H9 (cell line): ENCODE data around the gene KRT31. TPM values are rescaled to one million over a fixed set of nuclear protein-coding genes. Genes with fewer than 3 reads are reported as not detected.

ENCODE experiments used
- DNase-seq: peaks from one replicate; pipeline ENCODE4 v3.0.0-alpha.2; 2017
- H2AFZ ChIP-seq: one replicate; pipeline ENCODE4 v1.6.1; 2013; ENCODE audit warnings: mild to moderate bottlenecking, low read length, control low read depth, moderate library complexity
- H2AK5ac ChIP-seq: 2 replicates; pipeline ENCODE4 v1.6.1; 2013; ENCODE audit warnings: low read length, control low read depth, mixed read lengths; ENCODE audit not compliant: insufficient read length
- H2BK120ac ChIP-seq: one replicate; pipeline ENCODE4 v1.6.1; 2013; ENCODE audit warnings: low read depth, mild to moderate bottlenecking, low read length, control low read depth, inconsistent platforms; ENCODE audit not compliant: poor library complexity, severe bottlenecking
- H2BK12ac ChIP-seq: 2 replicates; pipeline ENCODE4 v1.6.1; 2013; ENCODE audit warnings: low read length, control low read depth, mixed read lengths, low read depth; ENCODE audit not compliant: insufficient read length
- H2BK15ac ChIP-seq: 2 replicates; pipeline ENCODE4 v1.6.1; 2013; ENCODE audit warnings: low read depth, low read length, control low read depth
- H2BK20ac ChIP-seq: one replicate; pipeline ENCODE4 v1.6.1; 2013; ENCODE audit warnings: low read depth, mild to moderate bottlenecking, low read length, control low read depth, inconsistent platforms; ENCODE audit not compliant: poor library complexity, severe bottlenecking
- H2BK5ac ChIP-seq: 2 replicates; pipeline ENCODE4 v1.6.1; 2013; ENCODE audit warnings: low read length, control low read depth, mixed read lengths; ENCODE audit not compliant: insufficient read length
- H3K14ac ChIP-seq: 2 replicates; pipeline ENCODE4 v1.6.1; 2013; ENCODE audit warnings: low read length, control low read depth; ENCODE audit not compliant: insufficient read depth
- H3K18ac ChIP-seq: 2 replicates; pipeline ENCODE4 v1.6.1; 2013; ENCODE audit warnings: low read depth, mild to moderate bottlenecking, mixed read lengths, low read length, control low read depth; ENCODE audit not compliant: insufficient read length
- H3K23ac ChIP-seq: 2 replicates; pipeline ENCODE4 v1.6.1; 2013; ENCODE audit warnings: low read length, control low read depth, mixed read lengths, low read depth; ENCODE audit not compliant: insufficient read length
- H3K23me2 ChIP-seq: 2 replicates; pipeline ENCODE4 v1.6.1; 2013; ENCODE audit warnings: low read depth, mild to moderate bottlenecking, mixed read lengths, low read length, control low read depth; ENCODE audit not compliant: insufficient read length, poor library complexity, severe bottlenecking
- H3K27ac ChIP-seq: 2 replicates; pipeline ENCODE4 v1.5.1; 2013; ENCODE audit warnings: low read length, control low read depth, mixed read lengths, low read depth; ENCODE audit not compliant: insufficient read length
- H3K27me3 ChIP-seq: 2 replicates; pipeline ENCODE4 v1.6.1; 2013; ENCODE audit warnings: low read length, control low read depth, inconsistent platforms; ENCODE audit not compliant: insufficient read depth
- H3K4ac ChIP-seq: 2 replicates; pipeline ENCODE4 v1.6.1; 2013; ENCODE audit warnings: low read depth, mild to moderate bottlenecking, control low read depth, inconsistent platforms, low read length, moderate library complexity
- H3K4me1 ChIP-seq: 2 replicates; pipeline ENCODE4 v1.6.1; 2013; ENCODE audit warnings: low read length, control low read depth, inconsistent platforms; ENCODE audit not compliant: insufficient read depth
- H3K4me2 ChIP-seq: 2 replicates; pipeline ENCODE4 v1.6.1; 2013; ENCODE audit warnings: low read length, control low read depth, mixed read lengths; ENCODE audit not compliant: insufficient read length, insufficient read depth
- H3K56ac ChIP-seq: 2 replicates; pipeline ENCODE4 v1.6.1; 2013; ENCODE audit warnings: low read depth, mild to moderate bottlenecking, mixed read lengths, low read length, control low read depth; ENCODE audit not compliant: insufficient read length
- H3K79me1 ChIP-seq: 2 replicates; pipeline ENCODE4 v1.6.1; 2013; ENCODE audit warnings: low read depth, mild to moderate bottlenecking, moderate library complexity, low read length, control low read depth, inconsistent platforms; ENCODE audit not compliant: insufficient read depth, poor library complexity, severe bottlenecking
- H3K79me2 ChIP-seq: 2 replicates; pipeline ENCODE4 v1.6.1; 2013; ENCODE audit warnings: low read length, control low read depth, inconsistent platforms; ENCODE audit not compliant: insufficient read depth
- H3K9ac ChIP-seq: 2 replicates; pipeline ENCODE4 v1.6.1; 2013; ENCODE audit warnings: low read length, control low read depth, mixed read lengths; ENCODE audit not compliant: insufficient read length; ENCODE audit errors: extremely low read depth
- H3K9me3 ChIP-seq: one replicate; pipeline ENCODE4 v1.6.1; 2013; ENCODE audit warnings: low read depth, low read length, inconsistent platforms; ENCODE audit not compliant: control insufficient read depth
- H3T11ph ChIP-seq: one replicate; pipeline ENCODE4 v1.6.1; 2013; ENCODE audit warnings: mild to moderate bottlenecking, low read length, control low read depth, inconsistent platforms
- H4K20me1 ChIP-seq: one replicate; pipeline ENCODE4 v1.6.1; 2013; ENCODE audit not compliant: control insufficient read depth, insufficient read length, insufficient read depth
- H4K5ac ChIP-seq: 2 replicates; pipeline ENCODE4 v1.6.1; 2013; ENCODE audit warnings: low read depth, mild to moderate bottlenecking, mixed read lengths, low read length, control low read depth; ENCODE audit not compliant: insufficient read length
- H4K8ac ChIP-seq: replicated peaks from 2 replicates; pipeline ENCODE4 v1.6.1; 2013; ENCODE audit warnings: low read length, control low read depth, mixed read lengths, low read depth; ENCODE audit not compliant: insufficient read length
- H4K91ac ChIP-seq: 2 replicates; pipeline ENCODE4 v1.6.1; 2013; ENCODE audit warnings: low read depth, mild to moderate bottlenecking, moderate library complexity, mixed read lengths, low read length, control low read depth; ENCODE audit not compliant: insufficient read length
- H3K27ac Mint-ChIP-seq, 3 experiments: 2 replicates in 2 of 3; 3 replicates in 1 of 3; pipeline ENCODE4 v1.8.0; 2020 to 2021; ENCODE audit warnings: mixed read lengths in 3 of 3, mild to moderate bottlenecking in 1 of 3, moderate library complexity in 1 of 3
- H3K27me3 Mint-ChIP-seq: 2 replicates; pipeline ENCODE4 v1.8.0; 2021; ENCODE audit warnings: low read depth, mild to moderate bottlenecking, moderate library complexity, mixed read lengths
- H3K36me3 Mint-ChIP-seq, 3 experiments: 2 replicates in 2 of 3; 3 replicates in 1 of 3; pipeline ENCODE4 v1.8.0; 2020 to 2021; ENCODE audit warnings: low read depth in 3 of 3, mixed read lengths in 3 of 3; ENCODE audit not compliant: insufficient read depth in 1 of 3
- H3K4me1 Mint-ChIP-seq, 2 experiments: 2 replicates each; pipeline ENCODE4 v1.8.0; 2020; ENCODE audit warnings: mixed read lengths in 2 of 2
- H3K4me3 Mint-ChIP-seq, 2 experiments: 2 replicates in 1 of 2; 3 replicates in 1 of 2; pipeline ENCODE4 v1.8.0; 2020 to 2021; ENCODE audit warnings: mild to moderate bottlenecking in 2 of 2, mixed read lengths in 2 of 2, moderate library complexity in 1 of 2
- H3K9me3 Mint-ChIP-seq, 2 experiments: 2 replicates in 1 of 2; 3 replicates in 1 of 2; pipeline ENCODE4 v1.8.0; 2020; ENCODE audit warnings: mild to moderate bottlenecking in 2 of 2, mixed read lengths in 2 of 2, moderate library complexity in 1 of 2
- WGBS: extraction: QIAGEN DNeasy Blood & Tissue Kit; methylation state at CpG from one replicate; pipeline ENCODE4 v1.1.7; 2013; ENCODE audit warnings: missing lambda C conversion rate, low lambda C conversion rate, mixed read lengths; ENCODE audit not compliant: insufficient read length; ENCODE audit errors: extremely low coverage; 5-methylcytosine and 5-hydroxymethylcytosine counted together
- total RNA-seq: library from RNA; stranded (reverse); gene quantifications from 2 replicates; pipeline ENCODE4 v1.2.1, GENCODE V29; 2021
- TF ChIP-seq, protein P1 (sequence below): fragments of 200-600 bp; sonication (generic); conservative IDR thresholded peaks from 3 replicates; pipeline ENCODE4 v1.8.0; 2021; ENCODE audit warnings: antibody characterized with exemption, mild to moderate bottlenecking

The KRT31 gene
- total RNA-seq, 1 experiment from 2014 or later, result not detected

DNA sequence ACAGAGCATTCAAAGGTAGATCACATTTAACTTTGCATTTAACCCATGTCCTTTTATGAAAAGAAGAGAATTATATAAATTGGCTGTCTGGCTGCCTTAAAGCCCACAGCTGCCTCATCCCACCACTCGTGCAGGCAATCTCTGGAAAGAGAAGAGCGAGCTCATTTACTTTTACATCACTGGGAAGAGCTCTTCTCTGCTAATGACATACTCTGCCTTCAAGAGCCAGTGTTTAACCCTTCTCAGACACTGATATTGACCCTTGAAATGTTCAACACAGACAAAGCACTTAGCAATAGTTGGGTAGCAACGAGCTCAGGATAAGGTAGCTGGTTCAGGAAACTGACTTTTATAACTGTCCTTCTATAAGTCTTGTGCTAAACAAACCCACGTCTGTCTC lies 36.6 kb upstream of the KRT31 start:
- Histone ChIP-seq H3T11ph (no peak overlapping the region), H3K9ac (no peak overlapping the region), H3K27me3 (no peaks in the 10 kb centered on the region), H2BK15ac (no peak overlapping the region), H4K20me1 (no peaks in the 10 kb centered on the region), H4K91ac (no peak overlapping the region), H3K79me2 (no peaks in the 10 kb centered on the region), H3K14ac (no peak overlapping the region), H2BK12ac (no peak overlapping the region), H2AFZ (no peak overlapping the region), H3K9me3 (no peaks in the 10 kb centered on the region), H4K5ac (no peak overlapping the region), H2BK20ac (no peak overlapping the region), H3K23ac (no peak overlapping the region), H2BK5ac (no peak overlapping the region), H3K4me2 (no peak overlapping the region), H3K4me1 (no peaks in the 10 kb centered on the region), H3K79me1 (no peaks in the 10 kb centered on the region), H4K8ac (no peak overlapping the region), H3K18ac (no peak overlapping the region), H3K56ac (no peak overlapping the region), H2BK120ac (no peak overlapping the region), H3K23me2 (no peaks in the 10 kb centered on the region), H2AK5ac (no peak overlapping the region), H3K4ac (no peak overlapping the region), H3K27ac (no peak overlapping the region)
- H3K4me3 Mint-ChIP-seq, result no peak overlapping the region
- no peaks in the 10 kb centered on the region for H3K9me3 Mint-ChIP-seq
- H3K4me1 Mint-ChIP-seq, result peaks cover under 1 to 3% of the 10 kb centered on the region in 2 experiments
- TF ChIP-seq, protein P1, sequence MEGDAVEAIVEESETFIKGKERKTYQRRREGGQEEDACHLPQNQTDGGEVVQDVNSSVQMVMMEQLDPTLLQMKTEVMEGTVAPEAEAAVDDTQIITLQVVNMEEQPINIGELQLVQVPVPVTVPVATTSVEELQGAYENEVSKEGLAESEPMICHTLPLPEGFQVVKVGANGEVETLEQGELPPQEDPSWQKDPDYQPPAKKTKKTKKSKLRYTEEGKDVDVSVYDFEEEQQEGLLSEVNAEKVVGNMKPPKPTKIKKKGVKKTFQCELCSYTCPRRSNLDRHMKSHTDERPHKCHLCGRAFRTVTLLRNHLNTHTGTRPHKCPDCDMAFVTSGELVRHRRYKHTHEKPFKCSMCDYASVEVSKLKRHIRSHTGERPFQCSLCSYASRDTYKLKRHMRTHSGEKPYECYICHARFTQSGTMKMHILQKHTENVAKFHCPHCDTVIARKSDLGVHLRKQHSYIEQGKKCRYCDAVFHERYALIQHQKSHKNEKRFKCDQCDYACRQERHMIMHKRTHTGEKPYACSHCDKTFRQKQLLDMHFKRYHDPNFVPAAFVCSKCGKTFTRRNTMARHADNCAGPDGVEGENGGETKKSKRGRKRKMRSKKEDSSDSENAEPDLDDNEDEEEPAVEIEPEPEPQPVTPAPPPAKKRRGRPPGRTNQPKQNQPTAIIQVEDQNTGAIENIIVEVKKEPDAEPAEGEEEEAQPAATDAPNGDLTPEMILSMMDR, result no peak
- H3K27me3 Mint-ChIP-seq, result no peaks in the 10 kb centered on the region; the same call in 1 of the 2 replicates
- DNase-seq, result no peak
- no CpG with 5 or more reads among the region's 4 CpGs for WGBS
- H3K36me3 Mint-ChIP-seq, result no peaks in the 10 kb centered on the region
- H3K27ac Mint-ChIP-seq, result no peak overlapping the region
